HL-60 (cell line): ENCODE measurements around the gene MICU2.

ENCODE experiments used
- POLR2AphosphoS5 ChIP-seq: IDR thresholded peaks from 2 replicates; pipeline ENCODE4 v1.6.1; 2012; ENCODE audit warnings: low read depth
- SPI1 ChIP-seq: IDR thresholded peaks from 2 replicates; pipeline ENCODE4 v1.6.1; 2012; ENCODE audit warnings: low read depth, mild to moderate bottlenecking, borderline replicate concordance
- TF ChIP-seq, protein P1 (sequence below): IDR thresholded peaks from one replicate; pipeline ENCODE4 v1.5.1; 2011; ENCODE audit warnings: low read length, control low read depth, inconsistent platforms; ENCODE audit not compliant: insufficient read depth
- TF ChIP-seq, protein P2 (sequence below): IDR thresholded peaks from 2 replicates; pipeline ENCODE4 v1.6.1; 2012; ENCODE audit warnings: low read depth; ENCODE audit not compliant: insufficient replicate concordance

DNA sequence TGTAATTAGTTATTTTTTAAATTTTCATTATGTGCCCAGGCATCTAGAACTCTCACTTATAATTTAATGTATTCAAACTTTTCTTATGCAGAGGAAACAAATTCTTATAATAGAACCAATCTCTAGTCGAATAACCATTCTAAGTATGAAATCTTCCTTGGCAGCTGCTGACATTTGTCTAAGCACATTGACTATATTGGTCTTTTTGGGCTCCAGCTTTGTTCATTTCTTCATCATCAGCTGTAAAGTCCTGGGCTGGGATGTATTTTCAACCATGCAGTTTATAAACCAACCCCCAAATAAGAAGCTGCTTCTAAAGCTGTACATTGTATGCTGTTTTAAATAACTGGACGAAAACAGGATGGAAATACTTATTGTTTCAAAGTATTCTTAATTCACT is 2.3 kb upstream of the MICU2 start:
- TF ChIP-seq, protein P1, sequence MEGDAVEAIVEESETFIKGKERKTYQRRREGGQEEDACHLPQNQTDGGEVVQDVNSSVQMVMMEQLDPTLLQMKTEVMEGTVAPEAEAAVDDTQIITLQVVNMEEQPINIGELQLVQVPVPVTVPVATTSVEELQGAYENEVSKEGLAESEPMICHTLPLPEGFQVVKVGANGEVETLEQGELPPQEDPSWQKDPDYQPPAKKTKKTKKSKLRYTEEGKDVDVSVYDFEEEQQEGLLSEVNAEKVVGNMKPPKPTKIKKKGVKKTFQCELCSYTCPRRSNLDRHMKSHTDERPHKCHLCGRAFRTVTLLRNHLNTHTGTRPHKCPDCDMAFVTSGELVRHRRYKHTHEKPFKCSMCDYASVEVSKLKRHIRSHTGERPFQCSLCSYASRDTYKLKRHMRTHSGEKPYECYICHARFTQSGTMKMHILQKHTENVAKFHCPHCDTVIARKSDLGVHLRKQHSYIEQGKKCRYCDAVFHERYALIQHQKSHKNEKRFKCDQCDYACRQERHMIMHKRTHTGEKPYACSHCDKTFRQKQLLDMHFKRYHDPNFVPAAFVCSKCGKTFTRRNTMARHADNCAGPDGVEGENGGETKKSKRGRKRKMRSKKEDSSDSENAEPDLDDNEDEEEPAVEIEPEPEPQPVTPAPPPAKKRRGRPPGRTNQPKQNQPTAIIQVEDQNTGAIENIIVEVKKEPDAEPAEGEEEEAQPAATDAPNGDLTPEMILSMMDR: no peak
- no peak for TF ChIP-seq POLR2AphosphoS5
- no peak for TF ChIP-seq SPI1
- TF ChIP-seq, protein P2, sequence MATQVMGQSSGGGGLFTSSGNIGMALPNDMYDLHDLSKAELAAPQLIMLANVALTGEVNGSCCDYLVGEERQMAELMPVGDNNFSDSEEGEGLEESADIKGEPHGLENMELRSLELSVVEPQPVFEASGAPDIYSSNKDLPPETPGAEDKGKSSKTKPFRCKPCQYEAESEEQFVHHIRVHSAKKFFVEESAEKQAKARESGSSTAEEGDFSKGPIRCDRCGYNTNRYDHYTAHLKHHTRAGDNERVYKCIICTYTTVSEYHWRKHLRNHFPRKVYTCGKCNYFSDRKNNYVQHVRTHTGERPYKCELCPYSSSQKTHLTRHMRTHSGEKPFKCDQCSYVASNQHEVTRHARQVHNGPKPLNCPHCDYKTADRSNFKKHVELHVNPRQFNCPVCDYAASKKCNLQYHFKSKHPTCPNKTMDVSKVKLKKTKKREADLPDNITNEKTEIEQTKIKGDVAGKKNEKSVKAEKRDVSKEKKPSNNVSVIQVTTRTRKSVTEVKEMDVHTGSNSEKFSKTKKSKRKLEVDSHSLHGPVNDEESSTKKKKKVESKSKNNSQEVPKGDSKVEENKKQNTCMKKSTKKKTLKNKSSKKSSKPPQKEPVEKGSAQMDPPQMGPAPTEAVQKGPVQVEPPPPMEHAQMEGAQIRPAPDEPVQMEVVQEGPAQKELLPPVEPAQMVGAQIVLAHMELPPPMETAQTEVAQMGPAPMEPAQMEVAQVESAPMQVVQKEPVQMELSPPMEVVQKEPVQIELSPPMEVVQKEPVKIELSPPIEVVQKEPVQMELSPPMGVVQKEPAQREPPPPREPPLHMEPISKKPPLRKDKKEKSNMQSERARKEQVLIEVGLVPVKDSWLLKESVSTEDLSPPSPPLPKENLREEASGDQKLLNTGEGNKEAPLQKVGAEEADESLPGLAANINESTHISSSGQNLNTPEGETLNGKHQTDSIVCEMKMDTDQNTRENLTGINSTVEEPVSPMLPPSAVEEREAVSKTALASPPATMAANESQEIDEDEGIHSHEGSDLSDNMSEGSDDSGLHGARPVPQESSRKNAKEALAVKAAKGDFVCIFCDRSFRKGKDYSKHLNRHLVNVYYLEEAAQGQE: no peak
